ENCODE data around the gene NKAIN4. TPM values are rescaled to one million over a fixed set of nuclear protein-coding genes. Genes with fewer than 3 reads are reported as not detected.
A peak's percentile ranks its signal among the peaks of the same experiment; 100 is the strongest.

NKAIN4 gene
- total and polyA plus RNA-seq, 8 donors = 1.1 to 18.1 (median 7.8) TPM; not detected in 1

- Histone ChIP-seq H3K27ac (no peak overlapping the region), H3K36me3 (no peaks in the 10 kb centered on the region), H3K4me1 (no peaks in the 10 kb centered on the region), H3K27me3 (peaks cover 20 to 83% of the 10 kb centered on the region in 2 donors), H3K9me3 (peaks cover 0 to 3% of the 10 kb centered on the region in 2 donors), H3K4me3 (no peak overlapping the region)
- DNase-seq = peak in 1 of 4 donors; percentile 40
- no peak for TF ChIP-seq CTCF (IDR thresholded peaks at IDR 0.05)
- intact Hi-C loops (cut with DNase I) = no loop called here
- no peak for ATAC-seq
Observed at GRCh38 chr20:63297796-63298572, 43.7 kb upstream of the NKAIN4 start.

- peak in 1 of 4 donors; percentile 67 for DNase-seq
- peaks cover 20 to 89% of the 10 kb centered on the region in 2 donors for H3K27me3 ChIP-seq
Observed at GRCh38 chr20:63297371-63297781, 43.1 kb upstream of the NKAIN4 start.

GRCh38 chr20:63296531-63297299, 42.5 kb upstream of the NKAIN4 start:
- no peaks in the 10 kb centered on the region for H3K36me3 ChIP-seq
- no peak overlapping the region for H3K27ac ChIP-seq
- no peak for TF ChIP-seq CTCF (IDR thresholded peaks at IDR 0.05)
- no peak for ATAC-seq
- H3K27me3 ChIP-seq = peaks cover 20 to 95% of the 10 kb centered on the region in 2 donors
- no peak overlapping the region for H3K4me3 ChIP-seq
- no peaks in the 10 kb centered on the region for H3K4me1 ChIP-seq
- no peaks in the 10 kb centered on the region for H3K9me3 ChIP-seq
- intact Hi-C loops (cut with DNase I) = no loop called here
- peak in 1 of 4 donors; percentile 69 for DNase-seq

More at GRCh38 chr20:63297371-63297781, 43.1 kb upstream of the NKAIN4 start:
- peaks cover 0 to 3% of the 10 kb centered on the region in 2 donors for H3K9me3 ChIP-seq
- no peak overlapping the region for H3K4me3 ChIP-seq
- intact Hi-C loops (cut with DNase I) = no loop called here
- no peaks in the 10 kb centered on the region for H3K4me1 ChIP-seq
- H3K36me3 ChIP-seq = no peaks in the 10 kb centered on the region
- no peak overlapping the region for H3K27ac ChIP-seq
- ATAC-seq = no peak
- TF ChIP-seq CTCF (IDR thresholded peaks at IDR 0.05) = no peak

GRCh38 chr20:63295846-63296245, 41.6 kb upstream of the NKAIN4 start:
- ATAC-seq = no peak
- no peak for TF ChIP-seq CTCF (IDR thresholded peaks at IDR 0.05)
- intact Hi-C loops (cut with DNase I) = no loop called here

GRCh38 chr20:63295422-63295821, 41.2 kb upstream of the NKAIN4 start:
- peak in 1 of 4 donors; percentile 65 for DNase-seq
- Histone ChIP-seq H3K4me3 (no peak overlapping the region), H3K27me3 (peaks cover 16 to 86% of the 10 kb centered on the region in 2 donors), H3K9me3 (no peaks in the 10 kb centered on the region), H3K27ac (no peak overlapping the region), H3K4me1 (no peaks in the 10 kb centered on the region), H3K36me3 (no peaks in the 10 kb centered on the region)
- intact Hi-C loops (cut with DNase I) = no loop called here
- ATAC-seq = no peak
- TF ChIP-seq CTCF (IDR thresholded peaks at IDR 0.05) = no peak

More at GRCh38 chr20:63295846-63296245, 41.6 kb upstream of the NKAIN4 start:
- peak in 1 of 4 donors; percentile 67 for DNase-seq
- Histone ChIP-seq H3K27me3 (peaks cover 16 to 90% of the 10 kb centered on the region in 2 donors), H3K4me1 (no peaks in the 10 kb centered on the region), H3K27ac (no peak overlapping the region), H3K4me3 (no peak overlapping the region), H3K36me3 (no peaks in the 10 kb centered on the region), H3K9me3 (no peaks in the 10 kb centered on the region)
